HG02840 (cell line): Measurements from ENCODE around the gene ALK.

Experiments
- ATAC-seq: cut with Tn5 transposase; IDR thresholded peaks from one replicate; pipeline ENCODE4 v1.9.1; 2021; ENCODE audit warnings: mild to moderate bottlenecking, moderate library complexity, moderate number of reproducible peaks; ENCODE audit not compliant: unreplicated experiment, low FRiP score

ALK gene

DNA sequence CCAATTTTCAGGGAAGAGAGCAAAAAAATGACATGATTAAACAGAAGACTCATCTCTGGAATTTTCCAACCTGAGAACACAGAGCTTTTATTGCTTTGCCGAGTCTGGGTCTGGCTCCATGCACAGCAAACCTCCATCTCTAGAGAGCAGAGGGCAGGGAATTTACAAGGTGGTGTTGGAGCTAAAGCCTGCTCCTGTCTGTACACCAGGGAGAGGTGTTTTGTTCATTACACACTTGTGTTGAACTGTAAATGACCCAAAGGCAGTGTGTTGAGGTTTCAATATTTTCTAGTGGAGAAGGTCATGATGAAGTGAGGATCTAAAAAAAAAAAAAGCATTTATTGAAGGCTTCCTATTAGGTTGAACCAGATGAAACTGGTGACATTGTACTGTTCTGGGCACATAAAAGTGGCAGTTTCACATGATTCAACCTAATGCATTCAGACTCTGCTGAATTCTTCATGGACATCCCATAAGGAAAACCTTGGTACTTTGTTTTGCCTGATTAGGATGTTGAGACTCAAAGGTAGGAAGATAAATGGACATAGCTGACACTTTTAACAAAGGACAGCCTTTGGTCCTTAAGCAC is 567.9 kb downstream of the ALK start:
- no peak for ATAC-seq

DNA sequence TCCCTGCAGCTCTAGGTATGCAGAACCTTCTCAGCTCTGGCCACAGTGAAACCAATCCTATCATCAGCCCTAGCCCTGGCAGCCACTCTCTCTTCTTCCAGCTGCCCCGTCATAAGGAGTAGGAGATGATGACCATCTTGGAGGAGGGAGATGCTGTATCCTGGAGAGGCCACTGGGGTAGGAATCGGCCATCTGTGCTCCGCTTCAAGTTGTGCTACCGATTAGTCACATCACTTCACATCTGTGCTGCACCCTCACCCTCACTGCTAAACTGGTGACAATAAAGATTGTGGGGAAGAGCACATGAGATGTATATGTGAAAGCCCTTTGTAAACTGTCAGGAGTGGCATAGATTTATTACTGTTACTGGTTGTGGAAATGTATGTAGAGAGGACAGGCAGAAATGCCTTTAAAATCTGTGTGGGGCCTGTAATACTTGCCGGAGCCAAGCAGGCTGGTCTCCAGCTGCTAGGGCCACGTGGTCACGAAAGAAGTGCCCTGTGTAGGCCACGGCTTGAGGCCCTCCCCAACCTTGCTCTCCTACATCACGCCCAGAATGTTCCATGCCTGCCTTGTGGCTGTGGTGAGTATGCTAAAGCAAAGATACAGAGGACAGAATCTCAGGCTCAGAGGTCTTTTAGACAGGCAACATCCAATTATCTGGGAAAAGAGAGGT is 569.3 kb downstream of the ALK start:
- no peak for ATAC-seq

DNA sequence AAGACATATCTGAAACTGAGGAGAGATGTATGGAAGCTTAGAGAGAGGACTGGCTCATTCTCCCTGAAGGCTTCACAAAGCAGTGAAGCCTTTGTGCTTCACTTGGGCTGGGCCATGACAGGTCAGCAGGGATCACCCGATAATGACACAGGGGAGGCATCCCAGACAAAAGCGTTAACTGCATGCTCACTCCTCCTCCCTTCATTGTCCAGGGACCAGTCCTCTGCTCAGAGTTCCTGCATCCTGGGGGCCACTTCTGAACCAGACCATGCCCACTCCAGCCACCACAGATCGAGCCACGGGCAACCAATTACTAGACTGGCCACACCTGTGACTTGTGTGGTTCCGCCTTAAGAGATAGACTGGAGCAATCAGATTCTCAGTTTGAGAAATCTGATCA is 570.1 kb downstream of the ALK start:
- ATAC-seq, result no peak

DNA sequence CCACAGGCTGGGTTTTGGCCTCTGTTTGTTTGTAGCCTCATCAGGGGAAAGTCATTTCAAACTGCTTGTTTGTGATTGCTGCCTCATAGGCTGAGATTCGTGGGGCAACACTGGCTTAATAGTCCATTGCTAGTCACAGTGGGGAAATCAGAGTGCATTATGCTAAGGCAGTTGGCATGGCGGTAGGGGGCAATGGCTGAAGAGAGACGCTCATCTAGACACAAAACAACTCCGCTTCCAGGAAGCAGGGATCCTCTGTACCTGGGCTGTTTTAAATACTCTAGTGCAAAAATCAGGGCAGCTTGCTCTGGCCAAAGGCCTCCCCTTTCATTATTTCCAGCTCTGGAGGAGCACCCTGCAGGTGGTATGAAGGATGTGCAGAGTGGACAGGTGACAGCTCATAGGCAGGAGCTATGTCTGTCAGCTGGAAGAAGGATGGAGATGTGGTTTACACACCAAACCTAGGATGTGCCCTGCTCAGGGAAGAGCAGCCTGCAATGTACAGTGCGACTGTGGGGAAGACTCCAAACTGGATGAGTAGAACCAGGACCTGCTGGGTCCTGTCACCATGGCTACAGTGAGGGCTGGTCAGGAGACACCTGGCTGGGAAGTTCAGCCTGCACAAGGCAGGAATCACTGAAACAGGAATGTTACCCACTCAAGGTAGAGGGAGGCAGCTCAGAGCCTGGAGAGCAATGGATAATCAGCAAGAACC is 571.9 kb downstream of the ALK start:
- no peak for ATAC-seq

DNA sequence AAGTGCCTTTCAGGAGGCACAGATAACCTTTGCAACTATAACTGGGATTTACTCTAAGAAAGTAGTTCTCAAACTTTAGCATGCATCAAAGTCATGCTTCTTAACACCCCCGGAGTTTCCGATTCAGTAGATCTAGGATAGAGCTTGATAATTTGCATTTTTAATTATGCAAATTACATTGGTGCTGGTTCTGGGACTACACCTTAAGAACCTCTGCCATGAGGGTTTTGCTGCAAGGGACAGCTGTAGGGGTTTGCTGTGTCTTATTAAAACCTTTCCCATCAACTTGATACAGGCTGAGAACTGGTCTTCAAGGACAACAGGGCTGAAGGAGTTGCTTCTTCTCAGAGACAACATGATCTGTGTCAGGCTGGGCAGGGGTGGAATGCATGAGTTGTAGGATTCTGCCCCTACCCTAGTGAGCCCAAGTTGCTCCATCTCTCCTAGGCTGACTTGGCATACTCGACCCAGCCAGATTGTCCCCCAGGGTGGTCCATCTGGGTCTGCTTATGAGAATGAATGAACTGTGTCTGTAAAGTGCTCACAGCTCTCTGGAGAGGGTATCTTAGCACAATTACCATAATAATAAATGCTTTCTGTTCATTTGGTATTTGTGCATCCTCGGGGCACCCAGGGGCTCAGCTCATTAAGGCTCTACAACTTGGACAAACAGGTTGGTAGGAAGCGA is 573.5 kb downstream of the ALK start:
- ATAC-seq, result no peak

DNA sequence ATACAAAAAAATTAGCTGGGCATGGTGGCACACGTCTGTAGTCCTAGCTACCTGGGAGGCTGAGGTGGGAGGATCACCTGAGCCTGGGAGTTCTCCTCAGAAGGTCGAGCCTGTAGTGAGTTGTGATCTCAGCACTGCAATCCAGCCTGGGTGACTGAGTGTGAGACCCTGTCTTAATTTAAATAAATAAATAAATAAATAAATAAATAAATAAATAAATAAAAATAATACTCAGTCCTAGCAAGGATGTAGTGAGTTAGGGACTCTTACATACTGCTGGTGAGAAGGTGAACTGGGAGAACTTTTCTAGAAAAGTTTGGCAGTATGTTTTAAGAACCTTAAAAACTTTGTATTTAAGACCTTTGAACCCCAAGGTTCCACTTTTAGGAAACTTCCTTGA is 576.1 kb downstream of the ALK start:
- ATAC-seq, result no peak

DNA sequence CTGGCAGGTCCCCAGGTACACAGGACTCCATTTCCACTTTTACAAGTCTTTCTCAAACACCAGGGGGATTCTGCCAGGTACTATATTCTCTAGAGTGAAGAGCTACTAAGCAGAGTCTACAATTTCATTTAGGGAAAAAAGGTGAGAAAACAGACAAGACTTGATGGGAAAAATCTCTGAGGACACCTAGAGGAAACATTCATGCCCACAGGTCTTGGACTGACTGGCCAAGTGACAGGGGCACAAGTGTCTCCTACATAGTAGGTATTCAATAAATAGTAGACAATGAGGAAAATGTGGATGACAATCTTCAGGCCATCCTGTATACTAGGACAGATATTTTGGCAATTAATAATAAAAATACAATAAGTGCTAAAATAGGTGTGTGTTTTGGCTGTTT is 577.6 kb downstream of the ALK start:
- ATAC-seq, result no peak

DNA sequence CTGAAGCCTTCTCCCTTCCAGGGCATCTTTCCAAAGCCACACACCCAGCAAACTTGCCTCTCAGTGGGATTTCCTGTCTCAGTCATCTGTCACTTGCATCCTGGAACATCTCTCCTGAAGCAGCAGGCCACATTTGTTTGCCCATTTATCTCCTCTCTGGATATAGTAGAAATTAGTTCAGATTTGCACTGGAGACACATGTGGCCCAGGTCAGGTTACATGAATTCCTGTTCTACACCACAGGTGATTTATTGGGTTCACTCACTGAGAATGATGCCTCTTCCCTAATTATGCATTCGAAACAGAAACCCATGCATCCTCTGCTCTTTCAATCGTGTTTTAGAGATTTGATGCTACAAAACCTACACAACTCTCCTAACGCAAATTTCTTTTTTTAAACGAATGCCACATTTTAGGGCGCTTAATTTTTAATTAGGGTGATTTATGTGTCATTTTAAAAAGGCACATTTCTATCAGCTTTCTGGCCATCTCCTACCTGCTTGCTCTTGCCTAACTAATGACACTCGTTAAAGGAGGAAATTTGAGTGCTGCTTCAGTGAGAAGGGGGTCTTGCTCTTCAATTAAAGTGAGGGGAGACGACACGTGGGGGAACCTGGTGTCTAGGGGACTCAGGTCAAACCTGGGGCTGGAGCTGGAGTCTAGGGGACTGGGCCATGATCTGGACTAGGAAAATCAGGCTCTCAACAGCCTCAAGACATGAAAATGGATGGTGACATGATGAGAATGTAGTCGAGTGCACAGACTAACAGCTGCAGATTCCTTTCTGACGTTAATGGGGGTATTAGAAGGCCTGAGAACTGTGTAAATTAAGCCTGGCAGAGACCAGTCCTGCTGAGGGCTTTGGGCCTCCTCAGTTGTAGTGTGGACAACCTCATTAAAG is 584.8 kb downstream of the ALK start:
- ATAC-seq, result no peak

DNA sequence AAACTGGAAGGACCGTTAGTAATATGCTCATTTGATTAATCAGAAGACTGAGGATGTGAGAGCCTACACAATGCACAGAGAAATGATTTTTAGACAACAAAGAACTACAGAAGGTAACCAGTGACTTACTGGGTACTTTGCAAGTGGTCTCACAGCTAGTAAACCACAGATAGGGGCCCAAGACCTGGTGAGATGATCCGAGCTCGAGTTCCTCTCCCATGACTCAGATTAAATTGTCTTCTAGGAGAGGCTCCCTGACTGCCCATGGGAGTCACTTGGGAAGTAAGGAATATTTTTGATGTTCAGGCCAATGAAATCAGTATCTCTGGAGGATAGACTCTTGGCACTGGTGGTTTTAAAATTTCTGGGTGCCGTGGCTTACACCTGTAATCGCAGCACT is 586.0 kb downstream of the ALK start:
- no peak for ATAC-seq

DNA sequence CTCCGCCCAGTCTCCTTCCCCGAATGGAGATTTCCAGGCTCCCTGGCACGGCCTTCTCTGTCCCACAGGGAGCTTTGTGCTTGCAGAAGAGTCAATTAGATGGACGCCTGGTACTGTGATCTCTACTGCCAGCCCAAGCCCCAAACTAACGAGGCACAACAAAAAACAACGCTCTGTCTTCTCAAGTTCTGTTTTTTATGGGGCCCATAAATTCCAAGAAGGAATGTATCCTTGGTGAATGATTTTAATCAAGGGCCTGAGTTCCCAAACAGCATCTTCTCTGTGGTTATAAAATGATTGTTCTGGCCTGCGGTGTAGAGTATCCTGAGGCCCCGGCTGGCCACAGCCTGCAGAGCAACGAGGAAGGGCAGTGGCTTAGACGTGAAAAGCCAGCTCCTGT is 586.7 kb downstream of the ALK start:
- ATAC-seq, result no peak

DNA sequence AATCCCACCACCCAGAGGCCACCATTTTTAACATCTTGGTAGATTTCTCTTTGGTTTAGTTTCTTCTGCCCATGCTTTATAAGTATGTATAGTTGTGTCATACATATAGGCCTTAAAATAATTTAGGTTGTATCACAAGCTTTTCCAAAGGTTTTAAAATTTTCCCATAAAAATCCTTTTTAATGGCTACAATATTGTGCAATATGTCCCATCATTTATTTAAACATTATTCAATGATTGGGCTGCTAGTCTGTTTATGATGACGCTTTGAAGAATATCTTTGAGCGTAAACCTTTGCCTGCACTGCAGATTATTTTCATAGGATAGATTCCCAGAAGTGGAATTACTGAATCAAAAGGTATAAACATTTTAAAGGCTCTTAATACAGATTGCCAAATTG is 588.8 kb downstream of the ALK start:
- ATAC-seq, result no peak

DNA sequence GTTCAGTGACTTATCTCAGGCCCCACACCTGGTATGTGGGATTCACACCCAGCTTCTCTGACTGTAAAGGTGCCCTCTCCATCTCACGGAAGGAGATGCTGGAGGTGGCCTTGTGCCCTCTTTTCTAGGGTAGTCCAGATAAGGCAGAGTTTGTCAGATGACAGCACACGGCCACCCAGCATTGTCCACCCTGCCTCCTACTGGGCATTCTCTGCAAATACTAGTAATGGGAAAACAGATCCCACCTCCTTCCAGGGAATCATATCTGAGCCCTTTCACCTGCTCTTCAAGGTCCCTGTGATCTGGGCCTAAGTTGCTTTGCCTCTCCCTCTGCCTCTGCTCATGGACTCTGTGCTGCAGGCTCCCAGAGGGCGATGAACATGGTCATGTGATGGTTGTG is 591.5 kb downstream of the ALK start:
- no peak for ATAC-seq

DNA sequence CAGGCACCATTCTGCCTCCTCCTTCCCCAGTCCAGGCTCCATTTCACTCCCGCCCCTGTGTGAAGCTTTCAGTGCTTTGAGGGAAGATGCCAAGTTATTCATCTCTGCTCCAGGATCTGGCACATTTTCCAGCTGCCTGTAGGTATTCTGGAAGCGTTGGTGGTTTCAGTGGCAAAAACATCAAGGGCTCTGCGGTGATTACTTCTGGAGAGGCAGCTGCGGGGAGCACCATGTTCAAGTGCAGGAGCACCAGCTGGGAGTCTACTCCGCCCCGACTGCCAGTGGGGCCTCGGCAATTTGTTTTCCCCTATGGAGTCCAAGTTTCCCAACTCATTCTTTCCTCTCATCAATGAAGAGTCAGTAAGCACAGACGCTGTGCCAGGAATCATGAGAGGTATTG is 594.5 kb downstream of the ALK start:
- ATAC-seq, result no peak

DNA sequence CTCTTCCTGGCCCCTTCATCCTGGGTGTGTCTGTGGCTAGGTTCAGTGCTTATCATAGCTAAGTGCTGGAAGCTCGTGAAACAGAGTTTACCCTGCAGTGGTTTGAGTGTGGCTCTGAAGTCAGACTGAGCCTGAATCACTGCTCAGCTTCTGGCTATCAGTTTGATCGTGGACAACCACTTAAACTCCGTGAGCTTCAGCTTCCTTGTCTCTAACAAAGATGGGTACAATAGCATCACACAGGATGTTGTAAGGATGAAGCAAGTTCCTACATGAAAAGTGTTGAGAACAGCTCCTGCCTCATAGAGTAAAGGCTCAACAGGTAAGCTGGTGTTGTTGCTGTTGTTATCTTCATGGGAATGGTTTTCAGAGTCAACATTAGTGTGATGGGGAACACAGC is 595.8 kb downstream of the ALK start:
- no peak for ATAC-seq

DNA sequence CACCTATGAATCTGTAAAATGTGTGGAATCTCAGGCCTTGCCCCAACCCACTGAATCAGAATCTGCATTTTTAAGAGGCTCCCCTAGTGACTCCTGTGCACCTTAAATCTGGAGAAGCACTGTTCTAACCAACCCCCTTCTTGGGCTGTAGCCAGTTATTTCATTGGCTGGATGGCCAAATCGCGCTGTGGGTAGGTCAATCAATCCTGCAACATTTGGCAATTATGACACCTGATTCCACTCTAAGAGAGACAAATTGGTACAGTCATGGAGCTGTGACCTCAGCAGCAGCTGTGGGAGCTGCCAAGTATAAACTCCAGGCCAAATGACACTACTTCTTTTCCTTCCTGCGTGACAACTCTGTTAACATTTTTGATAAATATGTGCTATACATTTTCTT is 597.4 kb downstream of the ALK start:
- ATAC-seq, result no peak

DNA sequence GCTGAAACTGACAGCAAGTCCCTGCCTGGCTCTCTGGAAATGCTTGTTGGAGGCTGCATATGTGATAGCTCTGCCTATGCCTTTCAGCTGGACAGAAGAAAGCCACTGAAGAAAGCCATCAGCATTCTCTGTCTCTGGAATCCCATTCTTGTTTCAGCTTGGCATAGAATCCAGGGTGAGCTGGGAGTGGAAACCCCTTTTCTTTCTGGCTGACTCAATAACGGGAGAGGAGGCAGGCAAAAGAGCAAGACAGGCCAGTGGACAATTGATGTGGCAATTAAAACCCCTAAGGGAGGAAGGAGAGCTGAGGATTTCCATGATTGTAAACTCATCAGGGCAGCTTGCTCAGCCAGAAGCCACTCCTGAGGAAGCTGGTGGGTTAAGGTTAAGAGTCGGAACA is 598.1 kb downstream of the ALK start:
- no peak for ATAC-seq

DNA sequence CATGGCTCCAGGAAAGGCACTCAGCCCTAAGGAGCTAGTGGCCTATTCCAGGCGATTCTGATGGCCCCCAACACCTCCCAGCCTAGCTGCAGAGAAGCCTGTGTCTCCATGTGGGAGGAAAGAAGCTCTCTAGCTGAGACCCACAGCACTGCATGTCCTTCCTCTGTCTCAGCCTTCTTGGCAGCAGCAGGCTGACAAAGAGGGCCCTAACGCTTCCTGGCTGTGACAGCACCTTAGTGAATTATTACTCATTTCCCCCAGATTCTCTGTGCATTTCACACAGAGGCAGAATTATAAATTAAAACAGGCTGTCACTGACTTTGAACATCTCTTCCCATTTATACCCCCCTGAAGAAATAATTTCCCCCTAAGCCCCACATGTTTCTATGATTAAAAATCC is 599.4 kb downstream of the ALK start:
- ATAC-seq, result no peak

DNA sequence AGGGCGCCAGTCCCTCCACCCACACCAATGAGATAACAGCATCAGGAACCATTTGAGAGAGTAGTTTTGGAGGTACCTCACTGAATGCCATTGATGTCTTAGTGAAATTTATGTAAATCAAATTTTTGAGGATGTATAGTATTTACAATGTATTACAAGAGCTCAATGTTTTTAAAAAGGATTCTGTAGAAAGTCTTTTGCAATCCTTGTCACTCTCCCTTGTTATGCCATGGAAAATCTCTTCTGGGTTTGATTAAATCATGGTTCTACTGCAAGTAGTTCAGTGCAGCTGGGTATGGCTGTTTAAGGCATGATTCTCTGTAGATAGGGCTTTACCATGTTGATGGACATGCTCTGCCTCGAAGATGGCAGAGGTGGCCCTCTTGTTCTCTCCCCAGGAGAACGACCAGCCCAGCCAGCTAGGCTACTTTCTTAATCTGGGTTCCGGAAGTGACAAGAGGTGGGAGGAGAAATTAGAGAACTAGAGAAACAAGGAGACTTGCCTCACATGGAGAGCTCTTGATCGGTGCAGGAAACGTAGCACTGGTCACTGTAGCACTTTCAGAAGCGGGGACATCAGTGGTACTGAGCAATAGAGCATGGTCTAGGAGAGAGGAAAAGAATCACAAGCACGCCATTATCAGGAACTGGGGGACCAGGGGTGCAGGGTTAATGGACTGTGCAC is 603.4 kb downstream of the ALK start:
- ATAC-seq, result no peak

DNA sequence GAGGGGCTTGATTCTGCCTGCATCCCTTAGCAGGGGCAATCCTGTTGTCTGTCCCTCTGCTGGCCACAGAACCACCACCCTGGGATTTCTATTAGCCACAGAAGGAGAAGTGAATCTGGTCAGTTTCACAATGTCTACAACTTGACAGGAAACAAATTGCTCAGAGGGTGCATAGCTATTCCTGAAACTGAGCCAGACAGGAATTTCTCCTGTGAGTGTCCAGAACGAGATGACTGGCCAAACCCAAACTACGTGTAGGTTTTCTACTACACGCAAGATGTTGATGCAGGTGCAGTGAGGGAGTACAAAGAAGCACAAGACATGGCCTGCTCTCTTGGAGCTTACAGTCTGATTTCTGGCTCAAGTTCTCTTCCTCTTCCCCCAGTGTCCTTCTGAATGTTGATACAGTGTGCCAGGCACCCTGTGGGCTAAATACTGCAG is 604.3 kb downstream of the ALK start:
- no peak for ATAC-seq
